HL-60/S4 treated with phorbol 12-myristate 13-acetate at 8.2 ng/mL for 4 days and 3 days (cell line): ENCODE measurements around the gene EPHB2.

Experiments used
- in situ Hi-C: fragments of 300-500 bp; cut with MboI; formaldehyde crosslinking; loops from 2 replicates; pipeline ENCODE4 v1.15.0; 2022; ENCODE audit warnings: low sequenced_read_pairs

Gene EPHB2

GRCh38 chr1:22795366-22795714, 84.7 kb downstream of the EPHB2 start:
- in situ Hi-C loops, result no loop called here

- in situ Hi-C loops, result no loop called here
Measured at GRCh38 chr1:22796642-22797041, 86.0 kb downstream of the EPHB2 start.

- in situ Hi-C loops, result no loop called here
Measured at GRCh38 chr1:22798083-22798482, 87.4 kb downstream of the EPHB2 start.

- in situ Hi-C loops, result no loop called here
Measured at GRCh38 chr1:22799971-22800370, 89.3 kb downstream of the EPHB2 start.

GRCh38 chr1:22800629-22801028, 90.0 kb downstream of the EPHB2 start:
- in situ Hi-C loops, result no loop called here

- in situ Hi-C loops, result no loop called here
Measured at GRCh38 chr1:22801347-22801746, 90.7 kb downstream of the EPHB2 start.

- in situ Hi-C loops, result no loop called here
Measured at GRCh38 chr1:22801761-22802160, 91.1 kb downstream of the EPHB2 start.

- in situ Hi-C loops, result no loop called here
Measured at GRCh38 chr1:22803833-22804232, 93.2 kb downstream of the EPHB2 start.

- in situ Hi-C loops, result no loop called here
Measured at GRCh38 chr1:22804406-22804805, 93.8 kb downstream of the EPHB2 start.

- in situ Hi-C loops, result no loop called here
Measured at GRCh38 chr1:22804969-22805671, 94.5 kb downstream of the EPHB2 start.

GRCh38 chr1:22805672-22806038, 95.0 kb downstream of the EPHB2 start:
- in situ Hi-C loops, result no loop called here

GRCh38 chr1:22806584-22806983, 95.9 kb downstream of the EPHB2 start:
- in situ Hi-C loops, result no loop called here

GRCh38 chr1:22807340-22807739, 96.7 kb downstream of the EPHB2 start:
- in situ Hi-C loops, result no loop called here

- in situ Hi-C loops, result no loop called here
Measured at GRCh38 chr1:22808186-22808675, 97.6 kb downstream of the EPHB2 start.

- in situ Hi-C loops, result no loop called here
Measured at GRCh38 chr1:22808676-22809483, 98.2 kb downstream of the EPHB2 start.

GRCh38 chr1:22809783-22810182, 99.1 kb downstream of the EPHB2 start:
- in situ Hi-C loops, result no loop called here

GRCh38 chr1:22810378-22810777, 99.7 kb downstream of the EPHB2 start:
- in situ Hi-C loops, result no loop called here

GRCh38 chr1:22812092-22812880, 101.6 kb downstream of the EPHB2 start:
- in situ Hi-C loops, result no loop called here

GRCh38 chr1:22812993-22813790, 102.6 kb downstream of the EPHB2 start:
- in situ Hi-C loops, result no loop called here

- in situ Hi-C loops, result no loop called here
Measured at GRCh38 chr1:22814176-22815042, 103.8 kb downstream of the EPHB2 start.
